ENCODE results near the gene PTPRJ. TPM values are rescaled to one million over a fixed set of nuclear protein-coding genes. Genes with fewer than 3 reads are reported as not detected.
"Not testable (repeated sequence)": the region's sequence is repeated elsewhere in the genome, so short reads cannot be mapped to it uniquely, and the experiment has no call there.

The PTPRJ gene
- polyA plus RNA-seq, 1 donor from 2014 or later: 8.6 TPM

DNA sequence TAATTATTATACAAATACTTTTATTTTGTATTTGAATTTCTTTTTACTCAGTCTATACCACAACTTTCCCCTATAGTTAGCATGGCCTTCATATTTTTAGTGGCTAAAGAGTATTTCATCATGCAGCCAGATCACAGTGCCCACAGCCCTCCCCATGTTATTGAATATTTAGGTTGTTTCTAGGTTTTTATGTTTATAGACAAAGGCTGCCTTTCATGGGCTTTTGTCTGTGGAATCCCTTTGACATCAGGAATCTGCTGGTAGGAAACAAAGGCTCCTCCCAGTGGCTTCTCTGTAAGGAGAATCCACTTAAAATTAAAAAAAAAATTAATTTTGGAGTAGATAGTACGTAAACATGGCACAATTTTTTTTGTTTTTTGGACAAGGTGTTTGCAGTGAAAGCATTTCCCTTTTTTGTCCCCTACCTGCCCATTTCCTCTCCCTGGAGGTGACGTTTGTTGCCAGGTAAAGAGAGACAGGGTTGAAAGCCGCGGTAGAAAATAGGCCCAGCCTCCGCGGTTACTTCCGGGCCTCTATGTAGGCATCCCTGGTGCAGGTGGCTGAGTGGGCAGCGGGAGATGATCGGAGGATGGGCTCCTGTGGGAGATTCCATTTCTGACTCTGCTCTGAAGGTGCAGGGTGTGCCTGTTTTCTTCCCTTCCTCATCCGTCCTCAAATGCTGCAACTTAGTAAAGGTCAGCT is 154.0 kb downstream of the PTPRJ start:
- H3K36me3 ChIP-seq (ENCODE audit: insufficient read depth, low read length): peaks cover 15% of the 10 kb centered on the region
- H3K9me2 ChIP-seq (ENCODE audit: insufficient read depth, low read length): no peaks in the 10 kb centered on the region
- H3F3A ChIP-seq (ENCODE audit: insufficient read depth, low read length, poor library complexity, severe bottlenecking): no peaks in the 10 kb centered on the region
- H3K79me2 ChIP-seq (replicated peaks; ENCODE audit: insufficient read depth, low read length): no peaks in the 10 kb centered on the region
- no peak overlapping the region for H3K27ac ChIP-seq (ENCODE audit: low read length)
- no peak overlapping the region for H3K4me3 ChIP-seq (ENCODE audit: low read length)
- H3K27me3 ChIP-seq (ENCODE audit: insufficient read depth, low read depth, low read length): no peaks in the 10 kb centered on the region
- H4K20me1 ChIP-seq (ENCODE audit: insufficient read depth): no peaks in the 10 kb centered on the region
- H3K9ac ChIP-seq (ENCODE audit: low read length): no peak overlapping the region
- H3K4me2 ChIP-seq (ENCODE audit: low read length): no peak overlapping the region
- TF ChIP-seq EZH2 (IDR thresholded peaks at IDR 0.05; ENCODE audit: borderline replicate concordance, insufficient read depth, low read length, poor library complexity, severe bottlenecking) (no peak), REST (IDR thresholded peaks at IDR 0.05; ENCODE audit: borderline replicate concordance) (no peak), SMC3 (conservative IDR thresholded peaks at IDR 0.05; ENCODE audit: poor library complexity) (no peak), CTCF (IDR thresholded peaks at IDR 0.05; ENCODE audit: poor library complexity, severe bottlenecking) (no peak), RAD21 (conservative IDR thresholded peaks at IDR 0.05) (no peak), EP300 (conservative IDR thresholded peaks at IDR 0.05; ENCODE audit: poor library complexity, severe bottlenecking) (no peak), TAF1 (IDR thresholded peaks at IDR 0.05; ENCODE audit: low read depth) (no peak), MXI1 (conservative IDR thresholded peaks at IDR 0.05; ENCODE audit: poor library complexity, severe bottlenecking) (no peak), POLR2AphosphoS5 (IDR thresholded peaks at IDR 0.05) (no peak)
- no peak overlapping the region for H2AFZ ChIP-seq (ENCODE audit: low read depth, low read length)
- H3K9me3 ChIP-seq (ENCODE audit: low read length): no peaks in the 10 kb centered on the region

DNA sequence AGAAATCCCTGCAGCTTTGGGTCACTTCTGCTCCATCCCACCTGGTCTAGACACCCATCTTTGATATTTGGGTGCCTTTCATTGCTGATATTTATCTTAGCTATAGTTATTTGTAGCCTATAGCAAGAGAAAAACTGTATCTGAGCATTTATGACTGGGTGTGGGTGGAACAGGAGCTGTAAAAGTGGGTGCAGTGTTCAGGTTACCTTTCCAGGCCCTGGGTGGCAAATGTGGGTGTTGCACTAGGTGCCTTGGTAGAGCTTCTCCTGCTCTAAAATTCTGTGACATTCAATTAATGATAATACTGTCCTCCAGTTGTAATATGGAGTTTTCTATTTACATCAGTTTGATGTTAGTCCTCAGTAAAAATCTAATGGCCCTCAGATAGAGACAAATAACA is 157.9 kb downstream of the PTPRJ start:
- Histone ChIP-seq H2AFZ (ENCODE audit: low read depth, low read length) (no peak overlapping the region), H3K4me3 (ENCODE audit: low read length) (no peak overlapping the region), H3K9me3 (ENCODE audit: low read length) (no peaks in the 10 kb centered on the region), H3K79me2 (replicated peaks; ENCODE audit: insufficient read depth, low read length) (no peaks in the 10 kb centered on the region), H3K27me3 (ENCODE audit: insufficient read depth, low read depth, low read length) (no peaks in the 10 kb centered on the region), H3K9ac (ENCODE audit: low read length) (no peak overlapping the region), H3K4me2 (ENCODE audit: low read length) (no peak overlapping the region), H3F3A (ENCODE audit: insufficient read depth, low read length, poor library complexity, severe bottlenecking) (no peaks in the 10 kb centered on the region), H3K9me2 (ENCODE audit: insufficient read depth, low read length) (no peaks in the 10 kb centered on the region), H3K27ac (ENCODE audit: low read length) (no peak overlapping the region), H4K20me1 (ENCODE audit: insufficient read depth) (no peaks in the 10 kb centered on the region), H3K36me3 (ENCODE audit: insufficient read depth, low read length) (peaks cover 8% of the 10 kb centered on the region)
- no peak for TF ChIP-seq RAD21 (conservative IDR thresholded peaks at IDR 0.05)
- no peak for TF ChIP-seq EZH2 (IDR thresholded peaks at IDR 0.05; ENCODE audit: borderline replicate concordance, insufficient read depth, low read length, poor library complexity, severe bottlenecking)
- no peak for TF ChIP-seq REST (IDR thresholded peaks at IDR 0.05; ENCODE audit: borderline replicate concordance)
- no peak for TF ChIP-seq EP300 (conservative IDR thresholded peaks at IDR 0.05; ENCODE audit: poor library complexity, severe bottlenecking)
- no peak for TF ChIP-seq POLR2AphosphoS5 (IDR thresholded peaks at IDR 0.05)
- TF ChIP-seq TAF1 (IDR thresholded peaks at IDR 0.05; ENCODE audit: low read depth): no peak
- TF ChIP-seq SMC3 (conservative IDR thresholded peaks at IDR 0.05; ENCODE audit: poor library complexity): no peak
- no peak for TF ChIP-seq CTCF (IDR thresholded peaks at IDR 0.05; ENCODE audit: poor library complexity, severe bottlenecking)
- no peak for TF ChIP-seq MXI1 (conservative IDR thresholded peaks at IDR 0.05; ENCODE audit: poor library complexity, severe bottlenecking)

DNA sequence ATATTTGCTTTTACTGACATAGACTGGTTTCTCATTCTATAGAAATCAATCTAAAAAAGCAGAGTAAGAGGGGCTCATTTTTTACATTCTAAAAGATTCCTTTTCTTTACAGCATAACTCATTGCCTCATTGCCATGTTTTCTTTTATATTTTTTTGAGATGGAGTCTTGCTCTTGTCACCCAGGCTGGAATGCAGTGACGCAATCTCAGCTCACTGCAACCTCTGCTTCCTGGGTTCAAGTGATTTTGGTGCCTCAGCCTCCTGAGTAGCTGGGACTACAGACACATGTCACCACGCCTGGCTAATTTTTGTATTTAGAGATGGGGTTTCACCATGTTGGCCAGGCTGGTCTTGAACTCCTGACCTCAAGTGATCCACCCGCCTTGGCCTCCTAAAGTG is 159.5 kb downstream of the PTPRJ start:
- not testable (repeated sequence) for H3K27ac ChIP-seq (ENCODE audit: low read length); H2AFZ ChIP-seq (ENCODE audit: low read depth, low read length); H3K9me2 ChIP-seq (ENCODE audit: insufficient read depth, low read length); H3K27me3 ChIP-seq (ENCODE audit: insufficient read depth, low read depth, low read length); H3K4me2 ChIP-seq (ENCODE audit: low read length); H3K4me3 ChIP-seq (ENCODE audit: low read length); H3F3A ChIP-seq (ENCODE audit: insufficient read depth, low read length, poor library complexity, severe bottlenecking); H3K9me3 ChIP-seq (ENCODE audit: low read length); H4K20me1 ChIP-seq (ENCODE audit: insufficient read depth); H3K36me3 ChIP-seq (ENCODE audit: insufficient read depth, low read length); H3K79me2 ChIP-seq (replicated peaks; ENCODE audit: insufficient read depth, low read length); H3K9ac ChIP-seq (ENCODE audit: low read length)
